Measurements from ENCODE around the gene SH3BP2.

The SH3BP2 gene

GRCh38 chr4:2820216-2820982, 27.5 kb downstream of the SH3BP2 start:
- DNase-seq: no peak

DNA sequence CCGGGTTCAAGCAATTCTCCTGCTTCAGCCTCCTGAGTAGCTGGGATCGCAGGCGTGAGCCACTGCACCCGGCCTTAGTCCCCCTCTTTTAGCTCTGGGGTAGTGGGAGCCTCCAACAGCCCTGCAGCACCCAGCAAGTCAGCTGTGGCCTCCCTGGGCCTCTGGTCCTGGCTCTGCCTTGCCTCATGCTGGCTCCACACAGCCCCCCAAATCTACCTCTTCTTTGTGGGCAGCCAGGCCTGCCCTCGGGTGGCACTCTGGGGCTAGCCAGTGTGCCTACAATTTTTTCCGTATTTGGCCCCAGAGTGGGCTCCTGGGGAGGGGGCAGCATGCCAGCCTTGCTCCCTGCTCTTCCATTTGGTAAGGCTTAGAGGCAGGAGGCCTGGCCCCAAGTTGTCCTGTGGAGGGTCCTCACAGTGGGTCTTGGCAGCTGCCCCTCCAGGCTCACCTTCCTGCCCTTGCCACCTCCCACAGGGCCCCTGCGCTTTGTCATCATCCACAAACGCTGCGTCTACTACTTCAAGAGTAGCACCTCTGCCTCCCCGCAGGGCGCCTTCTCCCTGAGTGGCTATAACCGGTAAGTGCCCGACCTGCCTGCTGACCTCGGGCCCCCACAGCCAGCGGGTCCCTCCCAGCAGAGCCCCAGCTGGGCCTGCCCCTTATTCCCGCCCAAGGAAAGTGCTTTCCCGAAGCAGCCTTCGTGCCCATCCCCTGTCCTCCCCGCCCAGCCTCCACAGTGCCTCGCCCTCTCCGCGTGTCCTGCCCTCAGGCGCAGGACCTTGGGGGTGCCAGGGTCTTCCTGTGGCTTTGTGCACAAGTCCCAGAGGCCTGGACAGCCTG, 29.8 kb downstream of the SH3BP2 start:
- no peak for DNase-seq

DNA sequence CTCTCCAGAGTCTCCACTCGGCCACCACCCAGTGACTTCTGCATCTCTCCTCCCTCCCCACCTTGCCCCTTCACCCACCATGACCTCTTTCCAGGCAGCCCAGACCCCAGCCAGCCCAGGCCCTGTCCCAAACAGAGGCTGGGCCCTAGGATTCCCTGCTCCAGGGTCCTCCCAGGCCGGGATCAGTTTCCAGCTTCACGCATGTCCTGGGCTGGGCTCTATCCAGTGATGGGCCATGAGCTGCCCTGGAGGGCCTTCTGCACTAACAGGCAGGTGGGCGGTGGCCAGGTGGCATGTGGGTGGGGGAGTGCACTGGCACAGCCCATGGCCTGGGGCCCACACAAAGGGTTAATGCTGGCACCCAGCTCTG, 30.4 kb downstream of the SH3BP2 start:
- DNase-seq: no peak

DNA sequence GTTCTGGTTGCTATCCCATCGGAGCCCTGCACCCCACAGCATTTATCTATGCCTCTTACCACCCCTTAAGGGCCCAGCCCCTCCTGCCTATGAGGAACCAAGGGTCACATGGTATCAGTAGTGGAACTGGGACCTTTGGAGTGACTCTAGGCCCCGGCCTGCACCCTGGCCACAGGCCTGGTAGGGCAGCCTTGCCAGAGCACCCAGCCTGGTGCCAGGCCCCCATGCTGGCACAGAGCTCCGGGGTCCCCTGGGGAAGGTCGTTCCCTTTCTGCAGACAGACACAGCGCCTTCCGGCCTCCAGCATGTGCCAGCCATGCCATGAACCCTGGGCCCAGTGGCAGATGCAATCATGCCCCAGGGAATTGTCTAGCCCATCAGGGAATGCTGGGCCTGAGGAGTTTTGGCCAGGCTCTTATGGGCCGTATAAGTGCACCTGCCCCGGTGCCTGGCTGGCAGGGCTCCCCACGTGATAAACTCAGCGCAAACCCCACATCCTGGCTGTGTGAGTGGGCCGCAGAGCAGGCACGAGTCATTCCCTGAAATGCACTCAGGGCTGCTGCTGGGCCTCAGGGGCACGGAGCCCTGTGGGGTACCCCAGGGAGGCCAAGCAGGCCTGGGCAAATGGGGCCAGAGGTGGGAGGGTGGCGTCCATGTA, 30.9 kb downstream of the SH3BP2 start:
- no peak for DNase-seq

- no peak for DNase-seq
Measured at GRCh38 chr4:2824329-2824835, 31.5 kb downstream of the SH3BP2 start.

DNA sequence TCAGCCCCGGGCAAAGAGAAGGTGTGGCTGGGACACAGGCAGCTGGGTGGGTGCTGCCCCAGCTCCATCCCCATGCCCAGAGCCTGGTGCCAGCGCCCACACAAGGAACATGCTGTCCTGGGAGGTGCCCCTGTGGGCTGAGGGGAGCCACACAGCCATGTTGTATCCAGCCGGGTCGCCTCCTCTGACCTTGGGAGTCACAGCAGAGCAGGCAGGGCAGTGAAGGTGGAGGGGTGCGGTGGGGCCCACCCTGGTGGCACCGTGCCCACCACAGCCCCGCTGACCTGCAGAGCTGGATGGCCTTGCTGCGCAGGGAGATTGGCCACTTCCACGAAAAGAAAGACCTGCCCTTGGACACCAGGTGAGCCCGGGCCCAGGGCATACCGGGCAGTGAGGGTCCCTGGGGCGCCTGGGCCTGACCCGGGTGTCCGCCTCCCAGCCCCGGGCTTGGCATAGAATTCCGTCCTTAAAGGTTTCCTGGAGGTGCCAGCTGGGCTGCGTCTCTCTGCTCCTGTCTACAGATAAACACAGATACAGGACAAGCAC, 32.0 kb downstream of the SH3BP2 start:
- no peak for DNase-seq

DNA sequence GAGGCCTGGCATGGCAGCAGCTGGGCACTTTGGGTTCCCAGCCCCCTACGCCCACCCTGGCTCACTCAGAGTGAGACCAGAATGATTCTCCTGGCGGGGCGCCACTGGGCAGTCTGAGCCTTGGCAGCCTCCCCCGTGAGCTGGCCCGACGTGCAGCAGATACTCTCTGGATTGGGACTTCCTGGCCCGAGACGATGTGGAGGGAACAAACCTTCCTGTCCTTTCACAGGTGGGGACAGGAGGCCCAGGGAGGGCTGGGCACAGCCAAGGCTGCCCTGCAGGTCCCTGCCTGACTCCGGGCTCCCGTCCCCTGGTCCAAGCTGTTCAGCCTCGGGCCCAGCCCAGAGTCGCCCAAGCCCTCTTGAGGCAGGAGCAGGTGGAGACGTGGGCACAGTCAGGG, 32.9 kb downstream of the SH3BP2 start:
- no peak for DNase-seq

DNA sequence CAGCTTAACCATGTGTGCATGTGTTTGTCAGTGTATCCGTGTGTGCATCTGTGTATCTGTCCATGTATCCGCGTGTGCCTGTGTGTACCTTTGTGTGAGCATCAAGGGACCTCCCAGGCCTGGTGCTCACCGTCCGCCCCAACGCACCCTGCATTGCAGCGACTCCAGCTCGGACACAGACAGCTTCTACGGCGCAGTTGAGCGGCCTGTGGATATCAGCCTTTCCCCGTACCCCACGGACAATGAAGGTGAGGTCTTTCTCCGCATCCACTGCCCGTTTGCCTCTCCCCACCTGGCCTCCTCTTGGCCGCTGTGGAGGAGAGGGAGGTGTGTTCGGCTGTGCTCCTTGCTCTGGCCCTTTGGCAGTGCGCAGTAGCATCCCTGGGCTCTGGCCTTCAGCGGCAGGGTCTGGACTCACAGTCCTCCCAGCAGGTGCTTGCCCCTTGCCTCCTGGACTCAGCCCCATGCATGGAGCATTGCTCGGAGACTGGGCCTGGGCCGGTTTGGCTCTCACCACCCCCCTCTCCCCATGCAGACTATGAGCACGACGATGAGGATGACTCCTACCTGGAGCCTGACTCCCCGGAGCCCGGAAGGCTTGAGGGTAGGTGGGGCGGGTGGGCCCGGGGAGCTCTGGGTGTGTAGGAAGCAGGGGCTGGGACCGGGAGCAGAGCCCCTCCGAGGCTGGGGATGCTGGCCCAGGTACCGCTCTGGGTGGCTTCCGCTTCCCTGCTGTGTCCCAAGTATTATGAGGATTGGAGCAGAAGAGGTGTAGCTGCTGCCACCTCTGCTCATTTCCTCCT, 34.4 kb downstream of the SH3BP2 start:
- DNase-seq: no peak

GRCh38 chr4:2827874-2828751, 35.2 kb downstream of the SH3BP2 start:
- no peak for DNase-seq

- no peak for DNase-seq
Measured at GRCh38 chr4:2828758-2829181, 35.9 kb downstream of the SH3BP2 start.

DNA sequence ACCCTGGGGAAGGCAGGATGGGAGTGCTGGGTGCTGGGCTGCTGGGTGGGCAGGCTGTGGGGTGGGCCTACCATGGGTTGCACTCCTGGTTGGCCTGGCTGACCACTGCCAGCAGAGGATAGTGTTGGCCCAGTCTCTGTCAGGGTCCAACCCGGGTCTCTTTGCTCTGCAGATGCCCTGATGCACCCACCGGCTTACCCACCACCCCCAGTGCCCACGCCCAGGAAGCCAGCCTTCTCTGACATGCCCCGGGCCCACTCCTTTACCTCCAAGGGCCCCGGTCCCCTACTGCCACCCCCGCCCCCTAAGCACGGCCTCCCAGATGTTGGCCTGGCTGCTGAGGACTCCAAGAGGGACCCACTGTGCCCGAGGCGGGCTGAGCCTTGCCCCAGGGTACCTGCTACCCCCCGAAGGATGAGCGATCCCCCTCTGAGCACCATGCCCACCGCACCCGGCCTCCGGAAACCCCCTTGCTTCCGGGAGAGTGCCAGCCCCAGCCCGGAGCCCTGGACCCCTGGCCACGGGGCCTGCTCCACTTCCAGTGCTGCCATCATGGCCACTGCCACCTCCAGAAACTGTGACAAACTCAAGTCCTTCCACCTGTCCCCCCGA, 36.5 kb downstream of the SH3BP2 start:
- DNase-seq: peak; percentile 10

GRCh38 chr4:2829933-2830451, 37.1 kb downstream of the SH3BP2 start:
- DNase-seq: no peak

GRCh38 chr4:2830632-2831610, 38.0 kb downstream of the SH3BP2 start:
- no peak for DNase-seq

GRCh38 chr4:2831611-2832308, 38.9 kb downstream of the SH3BP2 start:
- DNase-seq: no peak

DNA sequence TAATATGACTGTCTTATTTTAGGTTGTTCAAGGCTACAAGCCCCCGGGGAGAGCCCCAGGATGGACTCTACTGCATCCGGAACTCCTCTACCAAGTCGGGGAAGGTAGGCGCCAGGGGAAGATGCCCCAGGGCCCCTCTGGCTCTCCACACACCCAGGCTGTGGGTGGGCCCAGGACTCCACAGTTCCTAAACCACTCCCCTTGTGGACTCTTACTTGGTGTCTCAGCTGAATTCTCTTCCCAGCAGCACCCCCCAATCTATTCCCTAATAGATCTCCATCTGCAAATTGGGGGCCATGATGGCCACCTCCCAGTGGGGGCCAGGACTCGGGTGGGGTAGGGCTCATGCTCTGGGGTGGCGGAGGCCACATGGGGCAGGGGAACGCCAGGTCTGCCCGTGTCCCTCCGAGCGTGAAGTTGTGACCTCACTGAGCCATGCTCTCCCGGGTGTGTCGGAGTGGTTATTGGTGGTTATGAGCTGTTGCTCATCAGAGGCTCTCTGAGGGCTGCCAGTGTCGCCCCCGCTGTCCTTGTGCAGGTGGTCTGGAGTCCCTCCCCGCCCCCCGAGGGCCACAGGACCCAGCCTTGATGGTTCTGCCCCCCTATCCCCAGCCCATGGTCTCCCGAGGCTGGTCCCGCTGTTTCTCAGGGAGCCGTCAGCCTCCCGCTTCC, 39.6 kb downstream of the SH3BP2 start:
- DNase-seq: no peak

DNA sequence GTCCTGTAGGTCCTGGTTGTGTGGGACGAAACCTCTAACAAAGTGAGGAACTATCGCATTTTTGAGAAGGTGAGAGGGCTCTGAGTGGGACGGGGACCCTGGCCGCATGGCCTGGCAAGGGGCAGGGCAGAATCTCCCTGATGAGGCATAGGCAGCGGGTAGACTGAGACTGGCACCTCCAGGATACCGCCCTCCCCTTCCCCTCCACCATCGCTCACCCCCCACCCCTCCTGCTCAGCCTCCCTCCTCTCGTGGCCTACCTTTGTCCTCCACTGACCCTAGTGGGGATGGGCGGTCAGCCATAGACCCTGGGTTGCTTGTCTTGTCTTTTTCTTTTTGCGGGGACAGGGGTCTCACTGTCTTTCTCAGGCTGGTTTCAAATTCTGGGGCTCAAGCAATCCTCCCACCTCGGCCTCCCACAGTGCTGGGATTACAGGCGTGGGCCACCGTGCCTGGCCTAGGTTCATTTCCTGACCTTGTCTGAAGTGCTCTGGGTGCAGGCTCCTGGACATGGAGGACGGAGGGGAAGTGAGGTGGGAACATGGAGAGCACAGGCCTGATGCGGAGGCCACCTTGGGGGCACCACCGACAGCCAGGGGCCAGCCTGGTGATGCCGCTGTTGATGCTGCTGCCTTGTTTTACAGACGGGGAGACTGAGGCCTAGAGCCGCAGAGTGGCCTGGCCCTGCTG, 40.2 kb downstream of the SH3BP2 start:
- no peak for DNase-seq

DNA sequence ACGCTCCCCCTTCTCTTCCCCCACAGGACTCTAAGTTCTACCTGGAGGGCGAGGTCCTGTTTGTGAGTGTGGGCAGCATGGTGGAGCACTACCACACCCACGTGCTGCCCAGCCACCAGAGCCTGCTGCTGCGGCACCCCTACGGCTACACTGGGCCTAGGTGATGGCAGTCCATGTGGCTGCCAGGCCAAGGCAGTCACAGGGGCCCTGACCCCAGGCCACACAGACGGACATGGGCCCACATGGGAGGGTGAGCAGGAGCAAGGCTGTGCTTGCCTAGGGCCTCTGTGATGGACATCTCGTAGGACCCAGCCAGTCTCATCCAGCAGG, 40.8 kb downstream of the SH3BP2 start:
- DNase-seq: no peak
